ENCODE measurements around the gene EBPL.
A peak's percentile ranks its signal among the peaks of the same experiment; 100 is the strongest.
"Not testable (repeated sequence)": the region's sequence is repeated elsewhere in the genome, so short reads cannot be mapped to it uniquely, and the experiment has no call there.

The EBPL gene

GRCh38 chr13:49690995-49691784 is at the start of gene EBPL:
Gene EBPL (minus strand): TSS chr13:49691486. CDS start chr13:49691424, 62 bp downstream.
- peak; percentile 89 for DNase-seq

GRCh38 chr13:49740870-49741269 is 49.6 kb upstream of the EBPL start:
- no peak for DNase-seq

GRCh38 chr13:49739498-49740187 is 48.4 kb upstream of the EBPL start:
- DNase-seq: no peak

GRCh38 chr13:49733181-49733951 is 42.1 kb upstream of the EBPL start:
- DNase-seq: no peak

GRCh38 chr13:49731766-49732165 is 40.5 kb upstream of the EBPL start:
- no peak for DNase-seq

- DNase-seq: no peak
Observed at GRCh38 chr13:49716615-49717014, 25.3 kb upstream of the EBPL start.

GRCh38 chr13:49714757-49715156 is 23.5 kb upstream of the EBPL start:
- no peak for DNase-seq

GRCh38 chr13:49711218-49711863 is 20.1 kb upstream of the EBPL start:
- no peak for DNase-seq

GRCh38 chr13:49704264-49704663 is 13.0 kb upstream of the EBPL start:
- DNase-seq: not testable (repeated sequence)

- DNase-seq: no peak
Observed at GRCh38 chr13:49701491-49701890, 10.2 kb upstream of the EBPL start.

- no peak for DNase-seq
Observed at GRCh38 chr13:49697468-49697867, 6.2 kb upstream of the EBPL start.

- DNase-seq: no peak
Observed at GRCh38 chr13:49694446-49694845, 3.2 kb upstream of the EBPL start.

GRCh38 chr13:49693877-49694276 is 2.6 kb upstream of the EBPL start:
- DNase-seq: no peak

GRCh38 chr13:49693191-49693733 is 2.0 kb upstream of the EBPL start:
- DNase-seq: no peak

- DNase-seq: no peak
Observed at GRCh38 chr13:49690133-49690994, 922 bp downstream of the EBPL start.

GRCh38 chr13:49683489-49683888 is 7.8 kb downstream of the EBPL start:
- no peak for DNase-seq

- no peak for DNase-seq
Observed at GRCh38 chr13:49681842-49682435, 9.3 kb downstream of the EBPL start.

- no peak for DNase-seq
Observed at GRCh38 chr13:49679246-49679645, 12.0 kb downstream of the EBPL start.

GRCh38 chr13:49678191-49678914 is 12.9 kb downstream of the EBPL start:
- DNase-seq: no peak

GRCh38 chr13:49676581-49677298 is 14.5 kb downstream of the EBPL start:
- no peak for DNase-seq

All from stimulated activated CD4-positive, alpha-beta T cell treated with anti-CD3 and anti-CD28 coated beads, Interleukin-4, amount 100 ng/mL, for 24 hours (primary cell).